CD4-positive, alpha-beta T cell treated with Interleukin-15 for 1 hour (primary cell): ENCODE data around the gene DLG2.

Source experiments
- DNase-seq: peaks from one replicate; pipeline ENCODE4 v3.0.0-alpha.2; 2020

DLG2 gene

GRCh38 chr11:84234011-84234410 is 1393.1 kb downstream of the DLG2 start:
- no peak for DNase-seq

GRCh38 chr11:84232511-84232910 is 1394.6 kb downstream of the DLG2 start:
- DNase-seq: no peak

- no peak for DNase-seq
Observed at GRCh38 chr11:84230402-84230801, 1396.7 kb downstream of the DLG2 start.

- DNase-seq: no peak
Observed at GRCh38 chr11:84227970-84228665, 1399.0 kb downstream of the DLG2 start.

GRCh38 chr11:84224042-84224441 is 1403.1 kb downstream of the DLG2 start:
- no peak for DNase-seq

GRCh38 chr11:84218318-84218717 is 1408.8 kb downstream of the DLG2 start:
- DNase-seq: no peak

GRCh38 chr11:84215672-84216071 is 1411.5 kb downstream of the DLG2 start:
- DNase-seq: no peak

GRCh38 chr11:84214557-84214956 is 1412.6 kb downstream of the DLG2 start:
- no peak for DNase-seq

- no peak for DNase-seq
Observed at GRCh38 chr11:84212468-84213390, 1414.4 kb downstream of the DLG2 start.

- no peak for DNase-seq
Observed at GRCh38 chr11:84211896-84212295, 1415.2 kb downstream of the DLG2 start.

GRCh38 chr11:84194696-84195095 is 1432.4 kb downstream of the DLG2 start:
- no peak for DNase-seq

- no peak for DNase-seq
Observed at GRCh38 chr11:84193706-84194105, 1433.4 kb downstream of the DLG2 start.

- DNase-seq: no peak
Observed at GRCh38 chr11:84188521-84188920, 1438.6 kb downstream of the DLG2 start.

GRCh38 chr11:84173078-84173477 is 1454.1 kb downstream of the DLG2 start:
- no peak for DNase-seq

- DNase-seq: no peak
Observed at GRCh38 chr11:84165139-84165538, 1462.0 kb downstream of the DLG2 start.

- DNase-seq: no peak
Observed at GRCh38 chr11:84164728-84165127, 1462.4 kb downstream of the DLG2 start.

- no peak for DNase-seq
Observed at GRCh38 chr11:84163116-84163515, 1464.0 kb downstream of the DLG2 start.

- no peak for DNase-seq
Observed at GRCh38 chr11:84157639-84158038, 1469.5 kb downstream of the DLG2 start.

- no peak for DNase-seq
Observed at GRCh38 chr11:84146826-84147225, 1480.3 kb downstream of the DLG2 start.

- DNase-seq: no peak
Observed at GRCh38 chr11:84145616-84146185, 1481.4 kb downstream of the DLG2 start.

GRCh38 chr11:84144531-84144930 is 1482.6 kb downstream of the DLG2 start:
- DNase-seq: no peak

- DNase-seq: no peak
Observed at GRCh38 chr11:84142411-84142810, 1484.7 kb downstream of the DLG2 start.

- DNase-seq: no peak
Observed at GRCh38 chr11:84140386-84141169, 1486.6 kb downstream of the DLG2 start.
